Measurements from ENCODE around the gene KDM3A. TPM values are rescaled to one million over a fixed set of nuclear protein-coding genes. Genes with fewer than 3 reads are reported as not detected.

Gene KDM3A
- polyA plus RNA-seq, 1 of the 3 experiments (the other 2 are of a cell fraction) = 13.7 TPM

DNA sequence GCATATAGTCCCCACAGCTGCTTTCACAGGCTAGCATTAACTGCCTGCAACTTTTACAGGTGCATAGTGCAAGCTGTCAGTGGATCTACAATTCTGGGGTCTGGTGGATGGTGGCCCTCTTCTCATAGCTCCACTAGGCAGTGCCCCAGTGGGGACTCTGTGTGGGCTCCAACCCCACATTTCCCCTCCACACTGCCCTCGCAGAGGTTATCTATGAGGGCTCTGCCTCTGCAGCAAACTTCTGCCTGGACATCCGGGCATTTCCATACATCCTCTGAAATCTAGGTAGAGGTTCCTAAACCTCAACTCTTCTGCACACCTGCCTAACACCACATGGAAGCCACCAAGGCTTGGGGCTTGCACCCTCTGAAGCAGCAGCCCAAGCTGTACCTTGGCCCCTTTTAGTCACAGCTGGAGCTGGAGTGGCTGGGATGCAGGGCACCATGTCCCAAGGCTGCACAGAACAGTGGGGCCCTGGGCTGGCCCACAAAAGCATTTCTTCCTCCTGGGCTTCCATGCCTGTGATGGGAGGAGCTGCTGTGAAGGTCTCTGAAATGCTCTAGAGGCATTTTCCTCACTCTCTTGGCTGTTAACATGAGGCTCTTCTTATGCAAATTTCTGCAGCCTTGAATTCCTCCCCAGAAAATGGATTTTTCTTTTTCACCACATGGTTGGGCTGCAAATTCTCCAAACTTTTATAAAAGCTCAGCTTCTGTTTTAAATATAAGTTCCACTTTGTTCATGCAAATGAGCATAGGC, 59.3 kb downstream of the KDM3A start:
- Histone ChIP-seq H3K27me3 (ENCODE audit: insufficient read depth) (no peaks in the 10 kb centered on the region), H3K4me3 (ENCODE audit: low read depth in 2 of 2, low read length in 1 of 2) (no peak overlapping the region; a peak in 1 of 4 replicates), H3K4me1 (ENCODE audit: control insufficient read depth in 1 of 2, insufficient read depth in 2 of 2, low read depth in 1 of 2, low read length in 1 of 2) (no peaks in the 10 kb centered on the region; a peak in 2 of 4 replicates), H4K20me1 (ENCODE audit: insufficient read depth) (no peaks in the 10 kb centered on the region), H3K4me2 (no peak overlapping the region), H2AFZ (ENCODE audit: low read depth) (no peak overlapping the region), H3K79me2 (ENCODE audit: insufficient read depth) (no peaks in the 10 kb centered on the region), H3K9me2 (no peaks in the 10 kb centered on the region), H3K9ac (no peak overlapping the region), H3F3A (replicated peaks; ENCODE audit: insufficient read depth) (no peaks in the 10 kb centered on the region), H3K9me3 (no peaks in the 10 kb centered on the region), H3K27ac (ENCODE audit: low read depth in 2 of 2, low read length in 1 of 2) (no peak overlapping the region), H3K36me3 (replicated peaks in 1 of 2; ENCODE audit: control insufficient read depth in 1 of 2, insufficient read depth in 2 of 2, low read length in 1 of 2) (peaks cover 28 to 72% of the 10 kb centered on the region in 2 experiments)
- CTCF ChIA-PET = no interaction called here
- no peak for TF ChIP-seq TCF12 (IDR thresholded peaks at IDR 0.05)
- no peak for TF ChIP-seq GABPA (IDR thresholded peaks at IDR 0.05; ENCODE audit: low read depth)
- TF ChIP-seq NRF1 (IDR thresholded peaks at IDR 0.05; ENCODE audit: low read depth, low read length) = no peak
- no peak for TF ChIP-seq YY1 (IDR thresholded peaks at IDR 0.05; ENCODE audit: low read depth)
- no peak for TF ChIP-seq RFX5 (IDR thresholded peaks at IDR 0.05; ENCODE audit: low read length)
- TF ChIP-seq MXI1 (IDR thresholded peaks at IDR 0.05; ENCODE audit: low read depth, low read length) = no peak
- no peak for TF ChIP-seq TEAD4 (IDR thresholded peaks at IDR 0.05; ENCODE audit: borderline replicate concordance, insufficient read depth)
- TF ChIP-seq, protein P1, sequence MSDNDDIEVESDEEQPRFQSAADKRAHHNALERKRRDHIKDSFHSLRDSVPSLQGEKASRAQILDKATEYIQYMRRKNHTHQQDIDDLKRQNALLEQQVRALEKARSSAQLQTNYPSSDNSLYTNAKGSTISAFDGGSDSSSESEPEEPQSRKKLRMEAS (IDR thresholded peaks at IDR 0.05; ENCODE audit: low read depth) = no peak
- TF ChIP-seq JUND (IDR thresholded peaks at IDR 0.05) = no peak
- TF ChIP-seq, protein P2, sequence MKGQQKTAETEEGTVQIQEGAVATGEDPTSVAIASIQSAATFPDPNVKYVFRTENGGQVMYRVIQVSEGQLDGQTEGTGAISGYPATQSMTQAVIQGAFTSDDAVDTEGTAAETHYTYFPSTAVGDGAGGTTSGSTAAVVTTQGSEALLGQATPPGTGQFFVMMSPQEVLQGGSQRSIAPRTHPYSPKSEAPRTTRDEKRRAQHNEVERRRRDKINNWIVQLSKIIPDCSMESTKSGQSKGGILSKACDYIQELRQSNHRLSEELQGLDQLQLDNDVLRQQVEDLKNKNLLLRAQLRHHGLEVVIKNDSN (IDR thresholded peaks at IDR 0.05; ENCODE audit: borderline replicate concordance, low read depth) = no peak
- no peak for TF ChIP-seq TAF1 (IDR thresholded peaks at IDR 0.05; ENCODE audit: borderline replicate concordance, low read depth, low read length)
- TF ChIP-seq ELF1 (IDR thresholded peaks at IDR 0.05) = no peak
- no peak for TF ChIP-seq SIN3A (IDR thresholded peaks at IDR 0.05; ENCODE audit: borderline replicate concordance, low read depth, low read length)
- no peak for TF ChIP-seq NFIC (IDR thresholded peaks at IDR 0.05; ENCODE audit: borderline replicate concordance)
- TF ChIP-seq CHD2 (IDR thresholded peaks at IDR 0.05; ENCODE audit: low read length, partially characterized antibody) = no peak
- TF ChIP-seq FOSL2 (IDR thresholded peaks at IDR 0.05; ENCODE audit: borderline replicate concordance, low read depth) = no peak
- TF ChIP-seq, protein P3, sequence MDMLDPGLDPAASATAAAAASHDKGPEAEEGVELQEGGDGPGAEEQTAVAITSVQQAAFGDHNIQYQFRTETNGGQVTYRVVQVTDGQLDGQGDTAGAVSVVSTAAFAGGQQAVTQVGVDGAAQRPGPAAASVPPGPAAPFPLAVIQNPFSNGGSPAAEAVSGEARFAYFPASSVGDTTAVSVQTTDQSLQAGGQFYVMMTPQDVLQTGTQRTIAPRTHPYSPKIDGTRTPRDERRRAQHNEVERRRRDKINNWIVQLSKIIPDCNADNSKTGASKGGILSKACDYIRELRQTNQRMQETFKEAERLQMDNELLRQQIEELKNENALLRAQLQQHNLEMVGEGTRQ (IDR thresholded peaks at IDR 0.05; ENCODE audit: borderline replicate concordance, low read depth, low read length) = no peak
- TF ChIP-seq RXRA (IDR thresholded peaks at IDR 0.05; ENCODE audit: borderline replicate concordance, low read depth) = no peak
- DNase-seq = no peak
- POLR2A ChIA-PET = interaction anchor here (0.8 kb wide), 1 partner anchor 32 kb away, joined by 3 read pairs; no protein-coding TSS in a partner anchor
- 91% methylated on average over 2 of the region's 2 CpGs for WGBS (ENCODE audit: low lambda C conversion rate)
